DMS153 treated with DMSO at 0.1 percent for 48 hours (cell line): ENCODE data around the gene FUS.

Source experiments
- DNase-seq: peaks from one replicate; lab custom pipeline; 2025; ENCODE audit not compliant: unreplicated experiment; lab: John Stamatoyannopoulos, UW

The FUS gene

GRCh38 chr16:31200821-31201568, 21.1 kb downstream of the FUS start:
- DNase-seq, result no peak

- no peak for DNase-seq
Observed at GRCh38 chr16:31201582-31202413, 21.9 kb downstream of the FUS start.

- no peak for DNase-seq
Observed at GRCh38 chr16:31202414-31203375, 22.8 kb downstream of the FUS start, which contains the start of gene PYCARD. TSS of gene PYCARD (minus strand) at chr16:31202760. CDS start at chr16:31202690, 70 bp downstream.

GRCh38 chr16:31204871-31205666, 25.1 kb downstream of the FUS start:
- DNase-seq, result no peak

GRCh38 chr16:31206776-31207175, 26.8 kb downstream of the FUS start:
- DNase-seq, result no peak

GRCh38 chr16:31213342-31213741, 33.4 kb downstream of the FUS start:
- DNase-seq, result no peak

- no peak for DNase-seq
Observed at GRCh38 chr16:31213877-31214707, 34.2 kb downstream of the FUS start, which contains the start of gene TRIM72. TSS of gene TRIM72 (plus strand) at chr16:31214119. CDS start at chr16:31214739, 620 bp downstream.

GRCh38 chr16:31214708-31215286, 34.9 kb downstream of the FUS start:
- no peak for DNase-seq

- peak; percentile 54 for DNase-seq
Observed at GRCh38 chr16:31215287-31216162, 35.6 kb downstream of the FUS start.

GRCh38 chr16:31216422-31217135, 36.6 kb downstream of the FUS start, which contains the start of gene PYDC1:
TSS of gene PYDC1 (minus strand) at chr16:31217135. CDS start at chr16:31217028, 107 bp downstream.
- no peak for DNase-seq

GRCh38 chr16:31217136-31217530, 37.2 kb downstream of the FUS start:
- DNase-seq, result no peak

- DNase-seq, result no peak
Observed at GRCh38 chr16:31219154-31219741, 39.3 kb downstream of the FUS start.

GRCh38 chr16:31221357-31222160, 41.6 kb downstream of the FUS start:
- no peak for DNase-seq

GRCh38 chr16:31223044-31223443, 43.1 kb downstream of the FUS start:
- DNase-seq, result no peak

GRCh38 chr16:31224092-31224955, 44.4 kb downstream of the FUS start:
- no peak for DNase-seq
